HG03066 (cell line): ENCODE data around the gene CLEC4M.
"Not testable (repeated sequence)": the region's sequence is repeated elsewhere in the genome, so short reads cannot be mapped to it uniquely, and the experiment has no call there.

Experiments used
- ATAC-seq: cut with Tn5 transposase; IDR thresholded peaks from one replicate; pipeline ENCODE4 v1.9.1; 2021; ENCODE audit warnings: low read depth; ENCODE audit not compliant: unreplicated experiment

CLEC4M gene

DNA sequence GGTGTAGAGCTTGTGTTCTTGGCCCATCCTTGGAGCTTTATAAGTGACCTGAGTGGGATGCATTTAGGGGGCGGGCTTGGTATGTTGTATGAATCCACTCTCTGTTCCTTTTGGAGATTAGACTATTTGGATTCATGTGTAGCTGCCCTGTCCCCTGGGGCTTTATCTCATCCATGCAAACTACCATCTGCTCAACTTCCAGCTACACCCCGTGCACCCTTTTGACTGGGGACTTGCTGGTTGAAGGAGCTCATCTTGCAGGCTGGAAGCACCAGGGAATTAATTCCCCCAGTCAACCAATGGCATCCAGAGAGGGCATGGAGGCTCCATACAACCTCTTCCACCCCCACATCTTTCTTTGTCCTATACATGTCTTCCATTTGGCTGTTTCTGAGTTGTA, 6.1 kb downstream of the CLEC4M start:
- ATAC-seq = no peak

DNA sequence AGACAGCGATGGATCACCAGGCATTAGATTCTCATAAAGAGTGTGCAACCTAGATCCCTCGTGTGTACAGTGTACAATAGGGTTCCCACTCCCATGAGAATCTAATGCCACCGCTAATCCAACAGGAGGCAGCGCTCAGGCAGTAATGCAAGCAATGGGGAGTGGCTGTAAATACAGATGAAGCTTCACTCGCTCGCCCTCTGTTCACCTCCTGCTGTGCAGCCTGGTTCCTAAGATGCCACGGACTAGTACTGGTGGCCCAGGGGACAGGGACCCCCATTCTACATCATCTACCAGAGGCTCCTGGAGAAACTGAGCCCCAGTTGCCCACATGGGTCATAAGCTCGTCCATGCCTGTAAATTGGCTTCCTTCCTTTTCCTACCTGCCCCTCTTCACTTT, 8.0 kb downstream of the CLEC4M start:
- ATAC-seq = no peak

DNA sequence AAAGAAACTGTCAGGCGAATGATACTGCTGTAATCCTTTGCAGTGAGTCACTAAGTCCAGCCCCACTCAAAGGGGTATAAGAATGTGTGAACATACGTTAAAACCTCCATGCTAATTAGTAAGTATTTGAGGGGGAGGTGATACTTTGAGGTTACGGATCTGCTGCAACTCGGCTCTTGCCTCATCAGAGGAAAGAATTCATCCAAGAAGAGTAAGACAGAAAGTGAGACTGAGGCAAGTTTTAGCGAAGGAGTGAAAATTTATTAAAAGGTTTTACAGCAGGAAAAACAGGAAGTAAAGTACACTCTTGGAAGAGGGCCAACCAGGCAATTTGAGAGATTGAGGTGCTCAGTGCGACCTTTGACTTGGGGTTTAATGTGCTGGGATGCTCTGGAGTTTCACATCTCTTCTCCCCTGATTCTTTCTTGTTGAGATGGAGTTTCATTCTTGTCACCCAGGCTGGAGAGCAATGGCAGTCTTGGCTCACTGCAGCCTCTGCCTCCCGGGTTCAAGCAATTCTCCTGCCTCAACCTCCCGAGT, 9.8 kb downstream of the CLEC4M start:
- no peak for ATAC-seq

DNA sequence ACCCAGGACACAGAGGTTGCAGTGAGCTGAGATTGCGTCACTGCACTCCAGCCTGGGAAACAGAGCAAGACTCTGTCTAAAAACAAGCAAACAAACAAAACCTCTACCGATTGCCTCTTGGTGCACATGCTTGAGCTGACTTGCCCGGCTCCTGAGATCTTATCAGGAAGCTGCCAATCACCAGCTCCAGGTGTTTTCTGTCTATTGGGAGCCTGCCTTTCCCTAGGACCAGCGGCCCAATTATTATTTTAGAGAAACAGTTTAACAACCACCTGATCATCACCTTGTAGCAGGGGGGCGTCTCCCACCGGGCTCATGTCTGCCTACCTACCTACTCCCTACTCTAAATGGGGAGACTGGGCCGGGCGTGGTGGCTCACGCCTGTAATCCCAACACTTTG, 10.8 kb downstream of the CLEC4M start:
- no peak for ATAC-seq

DNA sequence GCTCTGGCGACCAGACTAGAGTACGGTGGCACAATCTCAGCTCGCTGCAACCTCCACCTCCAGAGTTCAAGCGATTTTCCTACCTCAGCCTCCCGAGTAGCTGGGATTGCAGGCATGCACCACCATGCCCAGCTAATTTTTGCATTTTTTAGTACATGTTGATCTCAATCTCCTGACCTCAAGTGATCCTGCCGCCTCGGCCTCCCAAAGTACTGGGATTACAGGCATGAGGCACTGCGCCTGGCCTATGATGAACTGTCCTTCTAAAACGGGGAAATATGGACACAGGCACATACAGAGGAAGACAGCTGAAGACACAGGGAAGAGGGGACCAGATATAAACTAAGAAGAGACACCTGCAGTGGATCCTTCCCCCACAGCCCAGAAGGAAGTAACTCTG, 12.7 kb downstream of the CLEC4M start:
- no peak for ATAC-seq

DNA sequence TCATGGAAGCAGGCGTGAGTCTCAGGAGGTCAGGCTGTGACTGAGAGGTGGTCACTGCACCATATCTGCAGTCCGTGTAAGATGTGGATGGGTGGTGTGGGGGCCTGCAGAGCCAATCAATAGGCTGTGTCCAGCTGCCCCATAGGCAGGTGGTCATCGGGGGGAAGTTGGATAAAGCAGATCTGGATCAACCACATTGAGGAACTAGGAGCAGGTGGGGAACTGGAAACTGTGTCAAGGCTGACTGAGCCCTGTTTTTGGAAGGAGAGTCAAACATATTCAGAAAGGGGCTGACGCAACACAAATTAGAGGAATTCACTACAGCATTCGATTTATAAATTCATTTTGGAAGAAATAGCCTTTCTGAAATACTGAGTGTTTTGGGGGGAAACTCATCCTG, 15.0 kb downstream of the CLEC4M start:
- ATAC-seq = no peak

DNA sequence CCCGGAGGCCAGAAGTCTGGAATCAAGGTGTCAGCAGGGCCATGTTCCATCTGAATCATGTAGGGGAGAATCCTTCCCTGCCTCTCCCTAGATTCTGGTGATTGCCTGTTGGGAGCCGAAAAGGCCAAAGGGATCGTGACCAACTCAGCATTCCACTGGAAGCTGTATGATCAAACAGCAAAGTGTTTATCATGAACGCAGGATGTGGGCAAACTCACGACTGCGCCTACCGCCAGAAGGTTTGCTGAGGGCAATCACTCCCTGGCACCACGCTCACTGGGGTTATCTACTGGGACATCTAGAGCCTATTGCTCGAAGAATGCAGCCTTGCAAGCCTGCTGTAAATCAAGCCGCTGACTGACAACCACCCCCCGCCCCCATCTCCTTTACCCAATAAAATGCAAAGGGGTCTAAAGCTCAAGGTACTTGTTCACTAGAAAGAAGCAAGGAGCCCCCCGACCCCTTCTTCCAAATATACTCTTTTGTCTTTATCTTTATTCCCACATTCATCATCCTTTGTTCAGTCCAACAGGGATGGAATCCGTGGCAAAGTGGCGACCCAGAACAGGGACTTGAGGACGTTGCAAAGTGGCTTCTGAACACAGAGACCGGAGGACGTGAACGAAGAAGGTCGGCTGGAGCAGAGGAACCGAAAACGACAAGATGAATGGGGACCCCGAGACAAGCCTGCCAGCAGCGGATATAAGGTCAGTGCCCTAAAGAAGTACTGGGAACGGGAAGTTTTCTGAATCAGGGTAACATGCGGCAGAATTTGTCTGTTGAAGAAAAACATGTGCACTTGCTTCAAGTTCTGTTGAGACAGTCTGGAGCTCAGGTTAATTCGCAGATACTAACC, 16.8 kb downstream of the CLEC4M start:
- no peak for ATAC-seq

DNA sequence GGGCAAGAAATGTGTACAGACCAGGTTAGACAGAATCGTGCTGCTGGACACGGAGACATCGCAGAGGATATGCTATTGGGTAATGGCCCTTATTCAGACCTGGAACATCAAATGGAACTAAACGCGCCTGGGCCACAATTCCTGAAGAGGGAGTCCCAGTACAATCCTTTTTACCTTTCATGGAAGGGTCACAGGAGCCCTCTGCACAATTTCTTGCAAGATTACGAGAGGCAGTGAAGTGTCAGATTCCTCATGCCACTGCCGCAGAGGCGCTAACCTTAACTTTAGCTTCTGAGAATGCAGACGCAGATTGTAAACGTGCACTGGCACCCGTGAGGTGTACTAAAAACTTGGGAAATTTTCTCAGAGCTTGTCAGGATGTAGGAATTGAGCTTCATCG, 18.1 kb downstream of the CLEC4M start:
- no peak for ATAC-seq

DNA sequence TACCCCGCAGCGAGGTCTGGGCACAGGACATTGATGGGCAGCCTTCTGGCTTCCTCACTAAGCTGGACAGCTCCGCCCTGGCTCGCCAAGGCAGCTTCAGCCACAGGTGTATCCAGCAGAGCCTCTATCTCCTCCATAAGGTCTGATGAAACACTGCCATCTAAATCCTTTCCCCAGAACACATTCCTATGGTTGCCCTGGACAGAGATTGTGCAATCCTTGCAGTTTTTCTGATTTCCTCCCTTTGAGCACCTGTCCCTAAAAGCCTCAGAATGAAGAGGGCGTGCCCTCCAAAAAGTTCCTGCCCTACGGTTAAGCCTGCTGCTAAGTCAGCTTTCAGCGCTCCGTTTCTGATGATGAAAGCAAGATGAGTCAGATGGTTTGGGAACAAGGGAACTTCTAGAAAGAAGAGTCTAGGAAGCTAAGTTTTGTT, 21.0 kb downstream of the CLEC4M start:
- no peak for ATAC-seq

DNA sequence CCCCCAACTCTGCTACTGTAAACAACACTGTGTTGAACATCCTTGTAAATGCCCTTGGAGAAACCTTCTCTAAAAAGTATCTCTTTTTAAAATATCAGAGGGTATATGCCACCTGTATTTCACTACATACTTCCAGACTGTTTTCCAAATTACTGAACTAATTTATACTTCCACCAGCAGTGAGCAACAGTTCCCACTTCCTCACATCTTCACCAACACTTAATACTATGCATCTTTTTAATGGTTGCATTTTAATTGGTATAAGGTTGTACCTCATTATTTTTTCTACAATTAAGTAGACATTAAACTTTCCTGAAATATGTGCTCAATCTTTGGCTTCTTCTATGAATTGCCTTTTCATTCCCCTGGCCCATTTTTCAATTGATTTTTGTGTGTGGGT, 21.8 kb downstream of the CLEC4M start:
- no peak for ATAC-seq

DNA sequence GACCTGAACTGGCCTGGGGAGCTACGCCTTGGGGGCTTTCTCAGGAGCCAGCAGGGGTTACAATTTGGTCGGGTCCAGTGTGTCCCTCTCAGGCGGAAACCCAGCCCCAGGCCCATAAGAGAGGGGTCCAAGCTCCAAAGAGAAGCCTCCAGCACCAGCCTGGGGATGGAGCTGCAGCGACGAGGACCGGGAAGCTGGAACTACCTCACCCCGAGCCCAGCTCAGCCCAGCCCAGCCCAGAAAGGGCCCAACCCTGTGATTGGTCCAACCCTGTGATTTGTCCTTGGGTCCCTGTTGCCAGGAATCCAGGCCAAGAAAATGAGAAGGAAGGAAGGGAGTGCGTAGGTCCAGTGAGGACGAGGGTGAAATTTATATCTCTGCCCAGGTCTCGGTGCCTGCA, 24.1 kb downstream of the CLEC4M start:
- no peak for ATAC-seq

DNA sequence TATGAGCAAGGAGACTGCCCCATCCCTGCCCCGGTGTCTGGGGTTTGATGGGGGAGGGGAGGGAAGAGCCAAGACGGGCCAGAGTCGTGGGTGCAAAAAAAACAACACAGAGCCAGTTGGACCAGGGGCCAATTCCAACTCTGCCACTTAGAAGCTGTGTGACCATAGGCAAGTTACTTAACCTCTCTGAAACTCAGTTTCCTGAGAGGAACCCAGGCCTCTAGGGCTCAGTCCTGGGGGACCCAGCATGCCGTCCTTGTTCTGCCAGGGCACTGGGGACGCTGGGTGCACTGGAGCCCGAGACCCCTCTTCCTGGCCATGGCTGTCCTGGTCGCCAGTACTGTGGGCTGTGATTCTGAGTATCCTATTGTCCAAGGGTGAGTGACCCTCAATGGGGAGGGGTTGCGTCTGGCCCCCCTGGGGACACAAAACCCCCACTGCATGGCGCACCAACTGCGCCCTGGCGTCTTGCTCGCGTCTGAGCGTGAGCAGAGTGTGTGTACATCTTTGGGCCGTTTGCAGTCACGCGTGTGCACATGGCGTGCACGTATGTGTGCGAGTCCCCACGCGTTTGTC, 24.6 kb downstream of the CLEC4M start:
- no peak for ATAC-seq

DNA sequence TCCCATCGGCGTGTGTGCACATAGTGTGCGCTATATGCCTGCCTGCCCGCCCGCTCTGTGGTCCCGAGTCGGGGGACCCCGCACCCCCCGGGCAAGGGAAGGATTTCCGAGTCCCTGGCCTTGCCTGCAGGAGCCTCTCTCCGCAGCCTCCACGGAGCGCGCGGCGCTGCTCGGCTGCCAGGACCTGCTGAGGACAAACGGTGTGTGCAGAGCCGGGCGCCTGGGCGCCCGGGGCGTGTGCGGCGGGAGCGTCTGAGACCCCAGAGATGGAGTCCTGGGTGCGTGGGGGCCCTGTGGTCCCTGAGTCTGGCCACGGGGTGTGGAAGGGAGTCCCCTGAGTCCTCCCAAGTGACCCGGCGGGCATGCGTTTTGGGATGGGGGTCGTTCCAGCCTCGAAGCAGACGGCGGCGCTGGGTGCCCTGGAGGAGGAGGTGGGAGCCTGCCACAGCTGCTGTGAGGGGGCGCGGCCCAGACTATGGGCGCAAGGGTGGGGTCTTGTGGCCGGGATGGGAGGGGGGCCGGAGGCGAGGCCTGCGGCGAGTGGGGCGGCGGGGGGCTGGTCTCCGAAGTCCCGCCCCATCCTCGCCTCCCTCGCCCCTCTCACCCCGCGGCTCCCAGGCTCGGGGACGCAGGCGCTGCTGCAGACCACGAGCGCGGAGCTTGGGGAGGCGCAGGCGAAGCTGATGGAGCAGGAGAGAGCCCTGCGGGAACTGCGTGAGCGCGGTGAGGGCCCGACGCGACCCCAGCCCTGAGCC, 25.3 kb downstream of the CLEC4M start:
- no peak for ATAC-seq

DNA sequence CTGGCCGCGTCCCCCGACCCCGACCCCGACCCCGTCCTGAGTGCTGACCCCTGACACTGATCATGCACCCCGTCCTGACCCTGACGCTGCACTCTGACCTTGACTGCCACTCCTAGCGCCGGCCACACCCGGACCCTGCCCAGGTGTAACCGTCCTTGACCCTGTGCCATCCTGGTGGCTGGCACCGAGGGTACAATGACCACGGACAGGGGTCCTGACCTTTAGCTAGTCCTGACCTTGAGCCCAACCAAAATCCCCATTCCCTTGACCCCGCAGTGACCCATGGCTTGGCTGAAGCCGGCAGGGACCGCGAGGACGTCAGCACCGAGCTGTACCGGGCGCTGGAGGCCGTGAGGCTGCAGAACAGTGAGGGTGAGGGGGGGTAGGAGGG, 25.9 kb downstream of the CLEC4M start:
- ATAC-seq = no peak

DNA sequence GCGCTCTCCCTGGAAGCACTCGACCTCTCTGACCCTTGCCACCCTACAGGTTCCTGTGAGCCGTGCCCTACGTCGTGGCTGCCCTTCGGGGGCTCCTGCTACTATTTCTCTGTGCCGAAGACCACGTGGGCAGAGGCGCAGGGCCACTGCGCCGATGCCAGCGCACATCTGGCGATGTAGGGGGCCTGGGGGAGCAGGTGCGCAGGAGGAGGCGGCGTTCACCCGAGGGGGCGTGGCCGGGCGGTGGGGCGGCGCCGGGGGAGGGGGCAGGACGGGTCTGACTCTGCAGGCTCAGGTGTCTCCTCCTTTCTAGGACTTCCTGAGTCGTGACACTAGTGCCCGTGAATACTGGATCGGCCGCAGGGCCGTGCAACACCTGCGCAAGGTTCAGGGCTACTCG, 26.4 kb downstream of the CLEC4M start:
- ATAC-seq = no peak

DNA sequence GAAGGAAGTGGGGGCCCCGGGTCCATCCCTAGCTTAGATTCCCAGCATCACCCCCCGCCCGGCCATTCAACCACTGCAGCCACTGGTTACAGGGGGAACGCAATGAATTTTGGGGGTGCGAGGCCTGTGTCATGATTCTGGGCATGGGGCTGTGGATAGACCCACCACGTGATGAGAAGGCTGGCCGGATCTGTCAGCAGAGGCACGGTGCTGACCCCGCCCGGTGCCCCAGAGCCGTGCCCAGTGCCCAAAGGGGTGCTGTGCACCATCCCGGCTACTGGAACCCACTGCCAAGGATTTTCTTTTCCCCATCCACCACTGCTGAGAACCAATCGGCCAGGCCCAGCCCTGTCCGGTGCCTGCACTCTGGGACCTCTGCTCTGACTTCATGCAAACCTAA, 27.4 kb downstream of the CLEC4M start:
- ATAC-seq = no peak

DNA sequence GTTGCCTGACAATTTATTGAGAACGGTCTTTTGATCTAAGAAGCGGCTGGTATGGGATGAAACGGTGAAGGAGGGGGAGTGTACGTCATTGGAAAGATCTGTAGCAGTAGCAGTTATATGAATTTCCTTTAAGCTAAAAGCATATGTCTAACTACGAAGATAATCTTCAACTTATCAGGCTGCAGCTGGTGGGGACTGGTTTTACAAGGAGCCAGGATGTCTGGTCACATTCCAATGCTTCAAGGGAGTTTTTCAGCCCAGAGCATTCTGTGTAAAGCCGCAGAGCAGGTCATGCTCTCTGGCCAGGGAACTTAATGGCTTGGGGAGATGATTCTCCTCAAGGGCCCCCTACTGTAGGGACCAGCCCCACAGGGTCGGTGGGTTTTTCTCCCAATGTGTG, 29.2 kb downstream of the CLEC4M start:
- ATAC-seq = no peak

DNA sequence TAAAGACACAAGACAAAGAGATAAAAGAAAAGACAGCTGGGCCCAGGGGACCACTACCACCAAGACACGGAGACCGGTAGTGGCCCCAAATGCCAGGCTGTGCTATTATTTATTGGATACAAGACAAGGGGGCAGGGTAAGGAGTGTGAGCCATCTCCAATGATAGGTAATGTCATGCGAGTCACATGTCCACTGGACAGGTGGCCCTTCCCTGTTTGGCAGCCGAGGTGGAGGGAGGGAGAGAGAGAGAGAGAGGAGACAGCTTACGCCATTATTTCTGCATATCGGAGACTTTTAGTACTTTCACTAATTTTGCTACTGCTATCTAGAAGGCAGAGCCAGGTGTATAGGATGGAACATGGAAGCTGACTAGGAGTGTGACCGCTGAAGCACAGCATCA, 29.7 kb downstream of the CLEC4M start:
- not testable (repeated sequence) for ATAC-seq

DNA sequence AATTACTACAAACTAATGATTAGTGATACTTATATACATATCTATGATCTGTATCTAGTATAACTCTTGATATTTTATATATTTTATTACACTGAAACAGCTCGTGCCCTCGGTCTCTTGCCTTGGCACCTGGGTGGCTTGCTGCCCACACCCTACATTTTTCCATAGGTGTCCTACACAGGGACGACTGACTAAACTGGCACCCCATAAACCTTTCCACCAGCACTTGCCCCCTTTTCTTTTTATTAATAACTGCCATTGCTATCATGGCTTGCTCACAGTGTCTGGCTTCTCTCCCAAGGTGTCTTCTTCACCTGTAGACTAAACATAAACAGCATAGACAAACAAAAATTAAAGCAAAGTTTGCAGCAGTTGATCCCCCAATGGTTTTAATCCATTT, 30.4 kb downstream of the CLEC4M start:
- ATAC-seq = no peak

DNA sequence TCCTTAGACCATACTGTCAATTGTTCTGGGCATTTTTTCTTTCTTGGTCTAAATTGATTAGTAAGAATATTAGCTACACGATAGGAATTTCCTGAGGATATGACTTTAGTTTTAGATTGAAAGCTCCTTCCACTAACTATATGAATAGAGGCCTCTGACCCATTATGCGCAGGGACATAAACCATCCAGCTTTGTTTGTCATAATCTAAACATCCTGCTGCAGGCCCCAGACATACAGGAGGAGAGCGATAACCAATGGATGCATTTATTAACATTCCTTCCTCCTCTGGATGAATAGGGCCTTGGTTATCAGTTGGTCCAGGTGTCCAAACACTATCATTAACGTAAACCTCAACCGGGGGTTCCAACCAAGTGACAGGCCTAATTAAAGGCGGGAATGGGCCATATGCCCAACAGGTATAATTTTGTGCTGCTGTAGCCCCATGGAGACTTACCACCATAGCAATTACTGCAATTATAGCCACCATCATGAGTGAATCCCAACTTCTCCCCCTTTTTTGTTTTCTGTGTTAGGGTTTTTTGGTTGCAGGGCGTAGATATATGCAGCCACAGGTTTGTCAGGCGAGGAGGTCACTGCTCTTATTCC, 32.6 kb downstream of the CLEC4M start:
- ATAC-seq = no peak
